Mesodermal cell (in vitro differentiated cells): ENCODE data around the gene TMEM129.
"Not testable (repeated sequence)": the region's sequence is repeated elsewhere in the genome, so short reads cannot be mapped to it uniquely, and the experiment has no call there.

ENCODE experiments used
- H3K27ac ChIP-seq: 2 replicates; pipeline ENCODE4 v1.7.0; 2013; ENCODE audit warnings: mild to moderate bottlenecking, low read depth, low read length, moderate library complexity; ENCODE audit not compliant: severe bottlenecking
- H3K36me3 ChIP-seq: 2 replicates; pipeline ENCODE4 v1.7.1; 2013; ENCODE audit warnings: mild to moderate bottlenecking, low read length, moderate library complexity; ENCODE audit not compliant: control insufficient read depth, insufficient read depth
- H3K4me1 ChIP-seq: one replicate; pipeline ENCODE4 v1.7.1; 2013; ENCODE audit warnings: mild to moderate bottlenecking, low read length; ENCODE audit not compliant: insufficient read depth, control insufficient read depth, poor library complexity, severe bottlenecking
- H3K4me3 ChIP-seq: 2 replicates; pipeline ENCODE4 v1.7.0; 2013; ENCODE audit warnings: low read length, control low read depth, mild to moderate bottlenecking; ENCODE audit not compliant: insufficient read depth, poor library complexity, severe bottlenecking; ENCODE audit errors: extremely low read depth
- H3K9me3 ChIP-seq: 2 replicates; pipeline ENCODE4 v1.7.1; 2013; ENCODE audit warnings: mild to moderate bottlenecking, low read length, moderate library complexity; ENCODE audit not compliant: control insufficient read depth
- WGBS, 2 experiments: methylation state at CpG; one replicate each; pipeline ENCODE4 v1.1.5; 2013; ENCODE audit warnings: missing lambda C conversion rate in 2 of 2; ENCODE audit not compliant: insufficient coverage in 2 of 2; 5-methylcytosine and 5-hydroxymethylcytosine counted together

TMEM129 gene

DNA sequence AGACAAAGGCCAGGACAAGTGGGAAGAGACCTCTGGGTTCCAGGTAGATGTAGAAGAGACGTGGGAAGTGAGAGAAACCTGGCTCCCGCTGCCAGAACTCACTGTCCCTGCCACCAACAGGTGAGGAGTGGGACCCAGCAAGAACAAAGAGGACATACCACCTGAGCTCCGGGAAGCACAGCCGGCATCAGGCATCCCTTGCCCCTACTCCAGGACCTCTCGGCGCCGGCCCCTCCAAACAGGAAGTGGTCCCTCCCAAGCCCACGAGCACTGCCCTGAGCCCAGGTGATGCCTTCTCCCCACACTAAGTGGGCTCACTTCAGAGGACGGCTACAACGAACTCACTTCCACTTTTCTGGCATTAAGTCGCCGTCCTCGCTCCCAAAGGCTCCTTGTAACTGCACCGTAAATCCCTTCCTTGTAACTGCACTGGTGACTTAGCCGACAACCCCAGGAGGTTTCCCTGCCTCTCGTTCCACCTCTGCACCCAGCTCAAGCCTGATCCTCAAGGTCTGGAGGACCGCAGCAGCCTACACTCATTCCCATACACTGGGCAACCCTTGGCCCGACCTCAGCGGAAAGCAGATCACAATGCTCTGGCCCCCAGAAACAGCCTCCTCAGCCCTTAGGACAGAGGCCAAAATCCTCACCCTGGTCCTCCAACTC, 45.9 kb downstream of the TMEM129 start:
- no peak overlapping the region for H3K4me3 ChIP-seq

DNA sequence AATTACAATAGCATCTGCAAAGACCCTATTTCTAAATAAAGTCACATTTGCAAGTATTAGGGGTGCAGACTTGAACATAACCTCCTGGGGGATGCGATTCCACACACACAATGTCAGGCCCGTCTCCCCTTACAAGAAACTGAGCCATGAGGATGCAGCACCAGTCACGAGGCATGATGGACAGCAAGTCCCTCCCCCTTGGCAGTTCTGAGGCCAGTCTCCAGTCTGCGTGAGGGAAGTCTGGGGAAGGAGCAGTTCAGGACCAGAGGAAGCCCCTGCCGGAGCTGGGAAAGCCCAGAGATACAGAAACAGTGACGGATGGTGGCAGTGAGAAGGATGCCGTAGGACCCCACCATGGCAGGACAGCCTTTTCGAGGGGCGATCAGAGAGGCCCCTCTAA, 46.4 kb downstream of the TMEM129 start:
- 66 to 71% methylated on average over 8 to 9 of the region's 9 CpGs for WGBS, 2 experiments
- no peaks in the 10 kb centered on the region for H3K36me3 ChIP-seq

More for the DNA sequence above, 45.9 kb downstream of the TMEM129 start:
- Histone ChIP-seq H3K27ac (no peak overlapping the region), H3K4me1 (no peaks in the 10 kb centered on the region), H3K9me3 (no peaks in the 10 kb centered on the region), H3K36me3 (no peaks in the 10 kb centered on the region)
- 90 to 93% methylated on average over 18 to 19 of the region's 19 CpGs for WGBS, 2 experiments

DNA sequence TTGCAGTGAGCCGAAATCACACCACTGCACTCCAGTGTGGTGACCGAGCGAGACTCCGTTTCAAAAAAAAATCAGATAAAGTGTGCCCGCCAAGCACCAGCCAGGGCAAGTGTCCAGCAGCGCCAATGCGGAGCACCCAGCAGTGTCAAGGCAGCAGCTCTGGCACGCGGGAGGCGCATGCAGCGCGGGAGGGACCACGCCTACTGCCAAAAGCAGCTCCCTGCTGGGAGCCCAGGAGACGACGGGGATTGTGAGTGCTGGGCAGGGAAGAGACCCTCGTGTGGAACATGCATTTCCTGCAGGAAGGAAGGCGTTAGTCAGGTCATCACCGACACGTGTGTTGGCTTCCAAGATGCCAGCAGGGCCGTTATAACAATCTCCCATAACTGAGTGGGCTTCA, 47.5 kb downstream of the TMEM129 start:
- Histone ChIP-seq H3K4me1 (no peaks in the 10 kb centered on the region), H3K4me3 (no peak overlapping the region), H3K9me3 (no peaks in the 10 kb centered on the region), H3K36me3 (no peaks in the 10 kb centered on the region), H3K27ac (no peak overlapping the region)
- WGBS, 2 experiments: 88 to 90% methylated on average over 17 to 19 of the region's 20 CpGs

More for the DNA sequence above, 46.4 kb downstream of the TMEM129 start:
- H3K9me3 ChIP-seq: no peaks in the 10 kb centered on the region
- no peak overlapping the region for H3K4me3 ChIP-seq
- H3K4me1 ChIP-seq: no peaks in the 10 kb centered on the region
- no peak overlapping the region for H3K27ac ChIP-seq

DNA sequence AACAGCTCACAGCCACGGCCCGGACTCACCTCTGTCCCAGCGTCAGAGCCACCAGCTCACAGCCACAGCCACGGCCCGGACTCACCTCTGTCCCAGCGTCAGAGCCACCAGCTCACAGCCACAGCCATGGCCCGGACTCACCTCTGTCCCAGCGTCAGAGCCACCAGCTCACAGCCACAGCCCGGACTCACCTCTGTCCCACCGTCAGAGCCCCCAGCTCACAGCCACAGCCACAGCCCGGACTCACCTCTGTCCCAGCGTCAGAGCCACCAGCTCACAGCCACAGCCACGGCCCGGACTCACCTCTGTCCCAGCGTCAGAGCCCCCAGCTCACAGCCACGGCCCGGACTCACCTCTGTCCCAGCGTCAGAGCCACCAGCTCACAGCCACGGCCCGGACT, 50.1 kb downstream of the TMEM129 start:
- not testable (repeated sequence) for H3K36me3 ChIP-seq, H3K27ac ChIP-seq, H3K4me3 ChIP-seq, H3K9me3 ChIP-seq, H3K4me1 ChIP-seq
- 91 to 93% methylated on average over 12 to 14 of the region's 20 CpGs for WGBS, 2 experiments

DNA sequence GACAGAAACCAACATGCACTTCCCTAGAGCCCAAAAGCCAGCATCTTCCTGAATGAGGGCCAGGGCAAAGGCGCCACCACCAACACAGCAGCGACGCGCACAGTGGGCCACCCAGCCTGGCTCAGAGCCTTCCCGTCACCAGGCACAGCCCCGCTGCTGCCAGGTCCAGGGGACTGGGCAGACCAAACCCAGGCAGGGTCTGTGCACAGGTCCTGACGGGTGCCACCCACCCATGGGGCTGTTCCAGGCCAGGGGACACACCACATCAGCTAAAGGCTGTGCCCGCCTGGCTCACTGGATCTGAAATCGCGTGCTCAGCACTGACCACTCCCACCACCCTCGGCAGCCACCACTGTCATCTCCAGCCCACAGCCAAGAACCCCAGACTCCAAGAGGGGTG, 50.8 kb downstream of the TMEM129 start:
- Histone ChIP-seq H3K36me3 (no peaks in the 10 kb centered on the region), H3K9me3 (no peaks in the 10 kb centered on the region), H3K4me1 (peaks cover 6% of the 10 kb centered on the region), H3K27ac (no peak overlapping the region), H3K4me3 (no peak overlapping the region)
- 89 to 95% methylated on average over 10 to 11 of the region's 11 CpGs for WGBS, 2 experiments

DNA sequence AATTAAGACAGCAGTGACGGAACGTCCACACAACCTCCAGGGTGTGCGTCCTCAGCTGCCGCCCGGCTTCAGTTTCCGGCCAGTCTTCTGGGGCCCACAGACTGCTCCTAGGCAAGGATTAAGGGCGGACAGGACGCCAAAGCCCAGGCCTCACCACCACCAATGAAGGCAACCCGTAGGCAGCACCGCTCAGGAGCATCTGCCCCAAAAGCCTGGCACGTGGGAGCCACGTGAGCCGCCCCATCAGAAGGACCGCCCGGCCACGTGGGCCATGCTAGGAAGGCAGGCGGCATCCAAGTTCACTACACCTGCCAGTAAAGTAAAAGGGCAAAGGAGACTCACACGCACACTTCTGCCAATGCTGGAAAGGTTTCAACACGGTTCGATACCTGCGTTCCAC, 51.3 kb downstream of the TMEM129 start:
- no peak overlapping the region for H3K27ac ChIP-seq
- H3K36me3 ChIP-seq: no peaks in the 10 kb centered on the region
- H3K4me1 ChIP-seq: peaks cover 6% of the 10 kb centered on the region
- no peak overlapping the region for H3K4me3 ChIP-seq
- WGBS, 2 experiments: 95 to 96% methylated on average over 17 to 21 of the region's 21 CpGs
- no peaks in the 10 kb centered on the region for H3K9me3 ChIP-seq

DNA sequence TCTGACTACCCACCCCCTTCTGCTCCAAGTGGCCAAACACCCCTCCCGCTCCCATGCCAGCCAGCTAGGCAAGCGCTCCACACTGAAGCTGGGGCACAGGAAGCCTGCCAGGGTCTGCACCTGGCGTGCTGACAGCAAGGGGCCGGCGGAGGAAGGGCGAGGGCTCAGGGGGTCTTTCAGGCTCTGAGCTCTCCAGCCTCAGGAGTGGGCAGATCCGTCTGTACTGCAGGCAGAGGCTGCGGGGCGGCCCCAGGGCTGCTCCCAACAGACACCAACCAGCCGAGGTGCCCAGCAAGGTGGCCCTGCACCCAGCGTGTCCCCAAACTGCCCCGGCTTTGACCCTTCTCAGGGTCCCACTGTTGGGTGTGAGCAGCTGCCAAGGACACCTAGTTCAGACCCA, 51.9 kb downstream of the TMEM129 start:
- no peaks in the 10 kb centered on the region for H3K36me3 ChIP-seq
- WGBS, 2 experiments: 91 to 92% methylated on average over 9 to 11 of the region's 12 CpGs

DNA sequence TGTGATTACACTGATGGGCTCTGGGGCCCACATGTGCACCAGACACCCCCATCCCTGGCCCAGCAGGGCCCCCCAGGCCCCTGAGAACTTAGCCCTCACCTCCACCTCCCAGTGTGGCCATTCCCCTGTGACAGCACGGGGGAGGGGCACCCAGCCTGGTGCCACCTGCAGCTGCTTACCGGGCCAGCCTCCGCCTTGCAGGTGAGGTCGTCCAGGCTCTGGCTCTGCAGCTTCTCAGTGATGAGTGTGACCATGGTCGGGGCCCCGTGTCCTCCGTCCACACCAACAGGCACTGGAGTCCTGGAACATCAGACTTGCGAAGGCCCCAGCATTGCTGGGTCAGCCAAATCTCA, 52.7 kb downstream of the TMEM129 start:
- 84 to 90% methylated on average over 8 of the region's 8 CpGs for WGBS, 2 experiments
- no peaks in the 10 kb centered on the region for H3K36me3 ChIP-seq
- no peak overlapping the region for H3K4me3 ChIP-seq
- peaks cover 11% of the 10 kb centered on the region for H3K4me1 ChIP-seq
- H3K9me3 ChIP-seq: no peaks in the 10 kb centered on the region
- H3K27ac ChIP-seq: no peak overlapping the region

More for the DNA sequence above, 51.9 kb downstream of the TMEM129 start:
- Histone ChIP-seq H3K4me3 (no peak overlapping the region), H3K9me3 (no peaks in the 10 kb centered on the region), H3K4me1 (peaks cover 9% of the 10 kb centered on the region), H3K27ac (no peak overlapping the region)

DNA sequence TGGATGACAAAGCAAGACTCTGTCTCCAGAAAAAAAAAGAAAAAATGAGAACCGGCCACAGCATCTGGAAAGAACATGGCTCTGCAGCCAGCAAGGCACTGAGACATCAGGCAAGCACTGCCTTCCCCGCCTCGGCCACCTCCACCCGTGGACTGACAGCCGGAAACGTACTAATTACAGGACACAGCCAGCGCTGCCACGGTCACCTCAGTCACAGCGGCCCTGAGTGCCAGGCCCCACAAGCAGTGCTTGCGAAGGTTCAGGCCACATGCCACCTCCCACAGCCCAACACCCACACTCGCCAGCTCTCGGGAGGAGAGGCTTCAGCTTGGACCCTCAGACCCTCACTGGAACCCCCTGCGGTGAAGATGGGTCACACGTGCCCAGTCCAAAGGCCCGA, 53.9 kb downstream of the TMEM129 start:
- H3K36me3 ChIP-seq: no peaks in the 10 kb centered on the region
- no peaks in the 10 kb centered on the region for H3K9me3 ChIP-seq
- 94 to 98% methylated on average over 15 of the region's 15 CpGs for WGBS, 2 experiments
- no peak overlapping the region for H3K27ac ChIP-seq
- H3K4me3 ChIP-seq: no peak overlapping the region
- peaks cover 11% of the 10 kb centered on the region for H3K4me1 ChIP-seq

DNA sequence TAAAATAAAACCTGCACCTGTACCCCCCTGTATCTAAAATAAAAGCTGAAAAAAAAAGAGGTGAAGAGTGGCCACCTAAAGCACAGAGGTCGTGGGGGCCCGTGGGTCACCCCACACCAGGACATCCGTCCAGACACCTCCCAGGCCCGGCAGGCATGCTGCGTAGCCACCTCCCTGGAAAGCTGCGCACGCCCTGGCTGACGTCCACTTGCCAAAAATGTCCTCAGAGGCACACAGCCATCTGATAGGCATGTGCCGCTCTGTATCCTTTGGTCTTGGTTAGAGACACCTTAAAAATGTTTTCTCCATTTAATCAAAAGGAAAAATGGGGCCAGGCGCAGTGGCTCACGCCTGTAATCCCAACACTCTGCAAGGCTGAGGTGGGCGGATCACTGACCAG, 54.7 kb downstream of the TMEM129 start:
- H3K4me3 ChIP-seq: no peak overlapping the region
- 92 to 97% methylated on average over 8 to 11 of the region's 12 CpGs for WGBS, 2 experiments
- peaks cover 11% of the 10 kb centered on the region for H3K4me1 ChIP-seq
- H3K36me3 ChIP-seq: no peaks in the 10 kb centered on the region
- no peak overlapping the region for H3K27ac ChIP-seq
- H3K9me3 ChIP-seq: no peaks in the 10 kb centered on the region
